H9 (cell line): ENCODE data around the gene AP2A2. TPM values are rescaled to one million over a fixed set of nuclear protein-coding genes. Genes with fewer than 3 reads are reported as not detected.
A peak's percentile ranks its signal among the peaks of the same experiment; 100 is the strongest.

Source experiments
- DNase-seq: peaks from one replicate; pipeline ENCODE4 v3.0.0-alpha.2; 2017
- H2AFZ ChIP-seq: one replicate; pipeline ENCODE4 v1.6.1; 2013; ENCODE audit warnings: mild to moderate bottlenecking, low read length, control low read depth, moderate library complexity
- H2AK5ac ChIP-seq: 2 replicates; pipeline ENCODE4 v1.6.1; 2013; ENCODE audit warnings: low read length, control low read depth, mixed read lengths; ENCODE audit not compliant: insufficient read length
- H2BK120ac ChIP-seq: one replicate; pipeline ENCODE4 v1.6.1; 2013; ENCODE audit warnings: low read depth, mild to moderate bottlenecking, low read length, control low read depth, inconsistent platforms; ENCODE audit not compliant: poor library complexity, severe bottlenecking
- H2BK12ac ChIP-seq: 2 replicates; pipeline ENCODE4 v1.6.1; 2013; ENCODE audit warnings: low read length, control low read depth, mixed read lengths, low read depth; ENCODE audit not compliant: insufficient read length
- H2BK15ac ChIP-seq: 2 replicates; pipeline ENCODE4 v1.6.1; 2013; ENCODE audit warnings: low read depth, low read length, control low read depth
- H2BK20ac ChIP-seq: one replicate; pipeline ENCODE4 v1.6.1; 2013; ENCODE audit warnings: low read depth, mild to moderate bottlenecking, low read length, control low read depth, inconsistent platforms; ENCODE audit not compliant: poor library complexity, severe bottlenecking
- H2BK5ac ChIP-seq: 2 replicates; pipeline ENCODE4 v1.6.1; 2013; ENCODE audit warnings: low read length, control low read depth, mixed read lengths; ENCODE audit not compliant: insufficient read length
- H3K14ac ChIP-seq: 2 replicates; pipeline ENCODE4 v1.6.1; 2013; ENCODE audit warnings: low read length, control low read depth; ENCODE audit not compliant: insufficient read depth
- H3K18ac ChIP-seq: 2 replicates; pipeline ENCODE4 v1.6.1; 2013; ENCODE audit warnings: low read depth, mild to moderate bottlenecking, mixed read lengths, low read length, control low read depth; ENCODE audit not compliant: insufficient read length
- H3K23ac ChIP-seq: 2 replicates; pipeline ENCODE4 v1.6.1; 2013; ENCODE audit warnings: low read length, control low read depth, mixed read lengths, low read depth; ENCODE audit not compliant: insufficient read length
- H3K23me2 ChIP-seq: 2 replicates; pipeline ENCODE4 v1.6.1; 2013; ENCODE audit warnings: low read depth, mild to moderate bottlenecking, mixed read lengths, low read length, control low read depth; ENCODE audit not compliant: insufficient read length, poor library complexity, severe bottlenecking
- H3K27ac ChIP-seq: 2 replicates; pipeline ENCODE4 v1.5.1; 2013; ENCODE audit warnings: low read length, control low read depth, mixed read lengths, low read depth; ENCODE audit not compliant: insufficient read length
- H3K27me3 ChIP-seq: 2 replicates; pipeline ENCODE4 v1.6.1; 2013; ENCODE audit warnings: low read length, control low read depth, inconsistent platforms; ENCODE audit not compliant: insufficient read depth
- H3K4ac ChIP-seq: 2 replicates; pipeline ENCODE4 v1.6.1; 2013; ENCODE audit warnings: low read depth, mild to moderate bottlenecking, control low read depth, inconsistent platforms, low read length, moderate library complexity
- H3K4me1 ChIP-seq: 2 replicates; pipeline ENCODE4 v1.6.1; 2013; ENCODE audit warnings: low read length, control low read depth, inconsistent platforms; ENCODE audit not compliant: insufficient read depth
- H3K4me2 ChIP-seq: 2 replicates; pipeline ENCODE4 v1.6.1; 2013; ENCODE audit warnings: low read length, control low read depth, mixed read lengths; ENCODE audit not compliant: insufficient read length, insufficient read depth
- H3K56ac ChIP-seq: 2 replicates; pipeline ENCODE4 v1.6.1; 2013; ENCODE audit warnings: low read depth, mild to moderate bottlenecking, mixed read lengths, low read length, control low read depth; ENCODE audit not compliant: insufficient read length
- H3K79me1 ChIP-seq: 2 replicates; pipeline ENCODE4 v1.6.1; 2013; ENCODE audit warnings: low read depth, mild to moderate bottlenecking, moderate library complexity, low read length, control low read depth, inconsistent platforms; ENCODE audit not compliant: insufficient read depth, poor library complexity, severe bottlenecking
- H3K79me2 ChIP-seq: 2 replicates; pipeline ENCODE4 v1.6.1; 2013; ENCODE audit warnings: low read length, control low read depth, inconsistent platforms; ENCODE audit not compliant: insufficient read depth
- H3K9ac ChIP-seq: 2 replicates; pipeline ENCODE4 v1.6.1; 2013; ENCODE audit warnings: low read length, control low read depth, mixed read lengths; ENCODE audit not compliant: insufficient read length; ENCODE audit errors: extremely low read depth
- H3K9me3 ChIP-seq: one replicate; pipeline ENCODE4 v1.6.1; 2013; ENCODE audit warnings: low read depth, low read length, inconsistent platforms; ENCODE audit not compliant: control insufficient read depth
- H3T11ph ChIP-seq: one replicate; pipeline ENCODE4 v1.6.1; 2013; ENCODE audit warnings: mild to moderate bottlenecking, low read length, control low read depth, inconsistent platforms
- H4K20me1 ChIP-seq: one replicate; pipeline ENCODE4 v1.6.1; 2013; ENCODE audit not compliant: control insufficient read depth, insufficient read length, insufficient read depth
- H4K5ac ChIP-seq: 2 replicates; pipeline ENCODE4 v1.6.1; 2013; ENCODE audit warnings: low read depth, mild to moderate bottlenecking, mixed read lengths, low read length, control low read depth; ENCODE audit not compliant: insufficient read length
- H4K8ac ChIP-seq: replicated peaks from 2 replicates; pipeline ENCODE4 v1.6.1; 2013; ENCODE audit warnings: low read length, control low read depth, mixed read lengths, low read depth; ENCODE audit not compliant: insufficient read length
- H4K91ac ChIP-seq: 2 replicates; pipeline ENCODE4 v1.6.1; 2013; ENCODE audit warnings: low read depth, mild to moderate bottlenecking, moderate library complexity, mixed read lengths, low read length, control low read depth; ENCODE audit not compliant: insufficient read length
- H3K27ac Mint-ChIP-seq, 3 experiments: 2 replicates in 2 of 3; 3 replicates in 1 of 3; pipeline ENCODE4 v1.8.0; 2020 to 2021; ENCODE audit warnings: mixed read lengths in 3 of 3, mild to moderate bottlenecking in 1 of 3, moderate library complexity in 1 of 3
- H3K27me3 Mint-ChIP-seq: 2 replicates; pipeline ENCODE4 v1.8.0; 2021; ENCODE audit warnings: low read depth, mild to moderate bottlenecking, moderate library complexity, mixed read lengths
- H3K36me3 Mint-ChIP-seq, 3 experiments: 2 replicates in 2 of 3; 3 replicates in 1 of 3; pipeline ENCODE4 v1.8.0; 2020 to 2021; ENCODE audit warnings: low read depth in 3 of 3, mixed read lengths in 3 of 3; ENCODE audit not compliant: insufficient read depth in 1 of 3
- H3K4me1 Mint-ChIP-seq, 2 experiments: 2 replicates each; pipeline ENCODE4 v1.8.0; 2020; ENCODE audit warnings: mixed read lengths in 2 of 2
- H3K4me3 Mint-ChIP-seq, 2 experiments: 2 replicates in 1 of 2; 3 replicates in 1 of 2; pipeline ENCODE4 v1.8.0; 2020 to 2021; ENCODE audit warnings: mild to moderate bottlenecking in 2 of 2, mixed read lengths in 2 of 2, moderate library complexity in 1 of 2
- H3K9me3 Mint-ChIP-seq, 2 experiments: 2 replicates in 1 of 2; 3 replicates in 1 of 2; pipeline ENCODE4 v1.8.0; 2020; ENCODE audit warnings: mild to moderate bottlenecking in 2 of 2, mixed read lengths in 2 of 2, moderate library complexity in 1 of 2
- CTCF ChIP-seq: fragments of 200-600 bp; sonication (generic); conservative IDR thresholded peaks from 3 replicates; pipeline ENCODE4 v1.8.0; 2021; ENCODE audit warnings: antibody characterized with exemption, mild to moderate bottlenecking
- WGBS: extraction: QIAGEN DNeasy Blood & Tissue Kit; methylation state at CpG from one replicate; pipeline ENCODE4 v1.1.7; 2013; ENCODE audit warnings: missing lambda C conversion rate, low lambda C conversion rate, mixed read lengths; ENCODE audit not compliant: insufficient read length; ENCODE audit errors: extremely low coverage; 5-methylcytosine and 5-hydroxymethylcytosine counted together
- total RNA-seq: library from RNA; stranded (reverse); gene quantifications from 2 replicates; pipeline ENCODE4 v1.2.1, GENCODE V29; 2021

Gene AP2A2
- total RNA-seq, 1 experiment from 2014 or later = 53.7 TPM

GRCh38 chr11:898143-898511 lies 27.5 kb upstream of the AP2A2 start:
- Mint-ChIP-seq H3K27me3 (no peaks in the 10 kb centered on the region), H3K36me3 (peaks cover 21 to 47% (median 35%) of the 10 kb centered on the region in 3 experiments; a peak in 6 of 7 replicates), H3K27ac (peak overlapping the region in 1 of 3 experiments; percentile 35; a peak in 1 of 7 replicates), H3K4me3 (no peak overlapping the region), H3K9me3 (no peaks in the 10 kb centered on the region), H3K4me1 (peaks cover 0 to 3% of the 10 kb centered on the region in 2 experiments; a peak in 1 of 4 replicates)
- Histone ChIP-seq H2BK12ac (no peak overlapping the region), H2BK20ac (no peak overlapping the region), H3K79me1 (no peaks in the 10 kb centered on the region), H3T11ph (no peak overlapping the region), H3K79me2 (no peaks in the 10 kb centered on the region), H3K9ac (no peak overlapping the region), H2AFZ (no peak overlapping the region), H3K14ac (no peak overlapping the region), H3K23ac (no peak overlapping the region), H2AK5ac (no peak overlapping the region), H3K9me3 (no peaks in the 10 kb centered on the region), H2BK120ac (no peak overlapping the region), H4K5ac (no peak overlapping the region), H3K4me2 (no peak overlapping the region), H3K4me1 (no peaks in the 10 kb centered on the region), H2BK15ac (no peak overlapping the region), H4K20me1 (no peaks in the 10 kb centered on the region), H3K27ac (no peak overlapping the region), H3K56ac (no peak overlapping the region), H2BK5ac (no peak overlapping the region), H3K4ac (no peak overlapping the region), H4K8ac (no peak overlapping the region), H3K23me2 (no peaks in the 10 kb centered on the region), H3K18ac (no peak overlapping the region), H3K27me3 (no peaks in the 10 kb centered on the region), H4K91ac (no peak overlapping the region)
- DNase-seq = peak; percentile 58
- no CpG with 5 or more reads among the region's 10 CpGs for WGBS
- TF ChIP-seq CTCF = peak; percentile 41; the same call in 2 of the 3 replicates
